Ramos (cell line): ENCODE data around the gene APBB3.
"Not testable (repeated sequence)": the region's sequence is repeated elsewhere in the genome, so short reads cannot be mapped to it uniquely, and the experiment has no call there.

Experiments
- in situ Hi-C: fragments of 300-500 bp; cut with MboI; formaldehyde crosslinking; loops from one replicate; pipeline ENCODE4 v1.14.3; 2022; ENCODE audit warnings: low sequenced_read_pairs; ENCODE audit not compliant: unreplicated experiment

APBB3 gene, protein sequence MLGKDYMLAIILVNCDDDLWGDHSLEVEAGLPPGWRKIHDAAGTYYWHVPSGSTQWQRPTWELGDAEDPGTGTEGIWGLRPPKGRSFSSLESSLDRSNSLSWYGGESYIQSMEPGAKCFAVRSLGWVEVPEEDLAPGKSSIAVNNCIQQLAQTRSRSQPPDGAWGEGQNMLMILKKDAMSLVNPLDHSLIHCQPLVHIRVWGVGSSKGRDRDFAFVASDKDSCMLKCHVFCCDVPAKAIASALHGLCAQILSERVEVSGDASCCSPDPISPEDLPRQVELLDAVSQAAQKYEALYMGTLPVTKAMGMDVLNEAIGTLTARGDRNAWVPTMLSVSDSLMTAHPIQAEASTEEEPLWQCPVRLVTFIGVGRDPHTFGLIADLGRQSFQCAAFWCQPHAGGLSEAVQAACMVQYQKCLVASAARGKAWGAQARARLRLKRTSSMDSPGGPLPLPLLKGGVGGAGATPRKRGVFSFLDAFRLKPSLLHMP

DNA sequence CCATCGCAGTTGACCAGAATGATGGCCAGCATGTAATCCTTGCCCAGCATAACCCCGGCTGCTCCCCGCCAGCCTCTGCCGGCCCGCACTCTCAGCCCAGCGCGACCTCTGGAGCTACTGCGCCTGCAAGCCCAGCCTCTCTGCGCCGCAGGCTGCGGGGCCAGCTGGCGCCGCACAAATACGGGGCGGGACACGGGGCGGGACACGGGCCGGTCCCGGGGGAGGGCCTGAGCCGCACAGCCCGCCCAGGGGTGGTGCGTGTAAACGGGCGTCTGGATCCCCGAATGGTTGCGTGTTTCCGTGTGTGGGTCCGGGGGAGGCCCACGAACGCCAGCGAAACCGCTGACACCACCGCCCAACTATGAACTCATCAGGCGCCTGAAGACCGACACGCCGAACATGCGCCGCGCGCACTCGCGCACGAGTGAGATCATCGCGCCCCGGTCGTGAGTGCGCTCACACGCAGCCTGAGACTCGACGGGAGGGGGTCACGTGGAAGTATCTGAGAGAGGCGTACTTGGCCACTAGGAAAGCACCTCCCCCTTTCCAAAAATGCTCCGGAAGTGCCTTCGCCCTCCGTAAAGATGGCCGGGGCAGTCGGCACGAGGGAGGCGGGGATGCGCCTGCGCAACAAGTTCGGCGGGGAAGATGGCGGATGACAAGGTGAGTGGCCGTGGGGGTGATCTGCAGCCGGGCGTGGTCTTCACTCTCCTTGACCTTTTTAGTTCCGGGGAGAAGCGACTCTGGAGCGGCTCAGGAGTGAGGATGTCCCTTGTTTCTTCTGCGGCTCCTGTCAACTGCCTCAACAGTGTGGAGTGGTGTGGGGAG lies at the start of gene APBB3, which contains the start of gene SLC35A4:
Gene APBB3 (minus strand): TSS at position 403 of the 828 bp plus-strand sequence. CDS start 353 bp downstream, at position 50.
Gene SLC35A4 (plus strand): TSS at position 633 of the 828 bp plus-strand sequence. CDS start 2,342 bp downstream, outside the sequence.
- in situ Hi-C loops = no loop called here

DNA sequence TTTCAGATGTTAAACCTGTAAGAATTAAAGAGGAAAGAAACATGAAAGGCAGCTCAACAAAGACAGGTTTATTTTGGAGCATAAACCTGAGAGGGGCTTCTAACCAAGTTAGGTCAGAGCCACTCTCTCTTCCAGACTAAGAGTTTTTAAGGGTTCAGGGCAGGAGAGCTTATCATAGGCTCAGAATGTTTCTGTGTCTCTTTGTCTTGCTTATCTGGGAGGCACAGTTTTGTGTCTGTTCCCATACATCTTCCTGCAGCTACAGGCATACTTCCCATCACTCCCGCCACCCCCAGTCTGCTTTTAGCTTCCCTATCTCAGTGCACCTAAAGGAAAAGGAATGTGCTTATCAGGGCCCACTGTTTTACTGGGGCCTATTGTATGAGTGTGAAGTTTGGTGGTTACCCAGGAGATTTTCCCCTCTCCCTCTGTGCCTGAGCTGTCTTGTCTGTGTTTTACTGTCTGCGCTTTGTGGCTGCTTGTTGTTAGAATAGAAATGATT lies 46.7 kb upstream of the APBB3 start:
- in situ Hi-C loops = no loop called here

DNA sequence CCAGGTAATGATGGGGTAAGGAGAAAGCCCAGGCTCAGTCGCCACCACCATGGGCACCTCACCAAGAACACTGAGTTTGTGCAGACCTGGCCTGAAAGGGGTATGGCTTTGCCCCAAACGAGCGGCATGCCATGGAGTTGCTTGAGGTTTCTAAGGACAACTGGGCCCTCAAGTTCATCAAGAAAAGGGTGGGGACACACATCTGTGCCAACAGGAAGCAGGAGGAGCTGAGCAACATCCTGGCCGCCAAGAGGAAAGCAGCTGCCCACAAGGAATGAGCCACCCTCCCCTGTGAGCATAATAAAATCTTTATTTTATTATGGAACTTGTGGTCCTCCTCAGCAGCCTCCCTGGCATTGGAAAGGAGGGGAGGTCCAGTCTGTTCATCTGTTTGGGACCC lies 44.7 kb upstream of the APBB3 start:
- in situ Hi-C loops = no loop called here

DNA sequence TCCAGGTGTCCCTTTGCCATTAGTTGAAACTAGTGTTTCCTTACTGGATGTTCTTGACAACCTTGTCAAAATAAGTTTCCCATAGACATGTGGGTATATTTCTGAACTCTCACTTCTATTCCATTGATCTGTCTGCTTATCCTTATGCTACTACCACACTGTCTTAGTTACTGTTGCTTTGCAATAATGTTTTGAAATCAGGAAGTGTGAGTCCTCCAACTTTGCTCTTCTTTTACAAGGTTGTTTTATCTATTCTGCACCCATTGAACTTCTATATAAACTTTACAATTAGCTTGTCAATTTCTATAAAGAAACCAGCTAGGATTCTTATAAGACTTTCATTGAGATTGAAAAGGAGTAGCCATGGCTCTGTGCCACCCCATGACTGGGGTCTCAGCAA lies 44.3 kb upstream of the APBB3 start:
- in situ Hi-C loops = no loop called here

DNA sequence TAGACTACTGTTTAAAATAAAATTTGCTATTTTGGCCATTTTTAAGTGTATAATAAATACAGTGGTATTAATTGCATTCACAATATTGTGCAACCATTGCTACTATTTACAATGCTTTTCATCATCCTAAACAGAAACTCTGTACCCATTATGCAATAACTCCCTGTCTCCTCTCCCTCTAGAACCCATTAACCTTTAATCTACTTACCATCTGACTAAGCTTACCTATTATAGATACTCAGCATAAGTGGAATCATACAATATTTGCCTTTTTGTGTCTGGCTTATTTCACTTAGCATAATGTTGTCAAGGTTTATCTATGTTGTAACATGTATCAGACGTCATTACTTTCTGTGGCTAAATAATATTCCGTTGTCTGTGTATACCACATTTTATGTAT lies 42.6 kb upstream of the APBB3 start:
- in situ Hi-C loops = no loop called here

DNA sequence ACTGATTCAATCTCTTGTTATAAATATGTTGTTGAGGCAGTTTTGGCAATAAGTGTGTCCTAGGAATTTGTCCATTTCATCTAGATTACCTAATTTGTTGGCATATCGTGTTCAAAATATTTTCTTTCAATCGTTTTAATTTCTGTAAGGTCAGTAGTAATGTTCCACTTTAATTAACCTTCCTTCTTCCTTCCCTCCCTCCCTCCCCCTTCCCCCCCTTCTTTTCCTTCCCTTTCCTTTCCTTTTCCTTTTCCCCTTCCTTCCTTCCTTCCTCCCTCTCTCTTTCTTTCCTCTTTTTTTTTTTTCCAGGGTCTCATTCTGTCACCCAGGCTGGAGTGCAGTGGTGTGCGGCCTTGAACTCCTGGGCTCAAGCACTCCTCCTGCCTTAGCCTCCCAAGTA lies 41.5 kb upstream of the APBB3 start:
- in situ Hi-C loops = no loop called here

DNA sequence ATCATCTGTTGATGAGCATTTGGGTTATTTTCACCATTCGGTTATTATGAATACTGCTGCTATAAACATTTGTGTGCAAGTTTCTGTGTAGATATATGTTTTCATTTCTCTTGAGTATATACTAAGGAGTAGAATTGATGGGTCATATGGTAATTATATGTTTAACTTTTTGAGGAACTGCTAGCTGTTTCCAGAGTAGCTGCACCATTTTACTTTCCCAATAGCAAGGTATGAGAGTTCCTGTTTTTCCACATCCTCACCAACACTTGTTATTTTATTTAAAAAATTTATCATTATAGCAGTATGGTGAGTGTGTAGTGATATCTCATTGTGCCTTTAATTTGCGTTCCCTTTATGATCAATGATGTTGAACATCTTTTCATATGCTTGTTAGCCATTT lies 39.3 kb upstream of the APBB3 start:
- in situ Hi-C loops = no loop called here

DNA sequence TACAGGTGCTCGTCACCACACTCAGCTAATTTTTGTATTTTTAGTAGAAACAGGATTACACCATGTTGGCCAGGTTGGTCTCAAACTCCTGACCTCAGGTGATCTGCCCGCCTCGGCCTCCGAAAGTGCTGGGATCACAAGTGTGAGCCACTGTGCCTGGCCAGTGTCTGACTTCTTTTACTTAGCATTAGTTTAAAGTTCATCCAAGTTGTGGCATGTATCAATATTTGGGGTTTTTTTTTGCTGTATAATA lies 39.0 kb upstream of the APBB3 start:
- in situ Hi-C loops = not testable (repeated sequence)

DNA sequence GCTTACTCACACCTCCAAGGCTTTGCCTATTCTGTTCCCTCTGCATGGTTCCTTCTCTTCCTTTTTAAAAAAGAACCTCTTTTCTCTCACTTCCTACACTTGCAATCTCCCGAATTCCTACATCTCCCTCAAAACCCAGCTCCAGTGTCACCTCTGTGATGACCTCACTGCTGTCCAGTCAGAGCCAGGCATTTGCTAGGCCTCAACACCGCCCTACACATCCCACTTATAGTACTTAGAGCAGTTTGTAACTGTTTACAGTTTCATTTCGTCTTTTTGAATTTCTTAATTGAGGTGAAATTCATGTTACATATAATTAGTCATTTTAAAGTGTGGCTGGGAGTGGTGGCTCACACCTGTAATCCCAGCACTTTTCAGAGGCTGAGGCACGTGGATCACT lies 37.7 kb upstream of the APBB3 start:
- in situ Hi-C loops = no loop called here

DNA sequence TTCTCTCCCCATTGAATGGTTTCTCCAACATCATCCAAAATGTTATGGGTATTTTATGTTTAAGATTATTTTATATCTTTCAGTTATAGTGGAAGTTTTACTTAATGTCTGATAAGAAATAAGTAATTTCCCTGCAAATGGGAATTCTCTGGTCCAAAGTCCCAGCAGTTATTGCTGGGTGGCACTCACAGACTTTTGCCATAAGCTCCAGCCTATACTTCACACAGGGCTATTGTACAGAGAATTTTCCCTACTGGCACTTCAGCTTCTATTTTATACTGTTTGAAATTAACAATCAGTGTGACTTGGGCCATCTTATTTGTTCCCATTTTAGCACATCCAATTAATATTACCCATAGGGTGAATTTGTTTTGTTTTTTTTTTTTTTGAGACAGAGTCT lies 35.7 kb upstream of the APBB3 start:
- in situ Hi-C loops = no loop called here

DNA sequence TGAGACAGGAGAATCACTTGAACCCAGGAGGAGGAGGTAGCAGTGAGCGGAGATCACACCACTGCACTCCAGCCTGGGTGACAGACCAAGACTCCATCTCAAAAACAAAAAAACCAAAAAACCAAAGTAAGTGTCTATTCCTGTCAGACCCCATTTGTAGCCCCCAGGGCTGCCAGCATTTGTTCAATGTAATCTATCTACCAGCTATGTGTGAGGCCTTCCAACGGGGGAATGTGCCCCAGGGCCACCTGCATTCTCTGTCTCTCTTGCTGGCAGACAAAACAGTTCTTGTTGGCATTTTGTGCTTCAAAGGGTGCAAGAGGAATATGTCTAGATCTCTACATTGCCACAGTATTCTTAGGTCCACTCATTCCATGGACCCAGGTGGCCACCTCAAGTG lies 34.4 kb upstream of the APBB3 start:
- in situ Hi-C loops = no loop called here

DNA sequence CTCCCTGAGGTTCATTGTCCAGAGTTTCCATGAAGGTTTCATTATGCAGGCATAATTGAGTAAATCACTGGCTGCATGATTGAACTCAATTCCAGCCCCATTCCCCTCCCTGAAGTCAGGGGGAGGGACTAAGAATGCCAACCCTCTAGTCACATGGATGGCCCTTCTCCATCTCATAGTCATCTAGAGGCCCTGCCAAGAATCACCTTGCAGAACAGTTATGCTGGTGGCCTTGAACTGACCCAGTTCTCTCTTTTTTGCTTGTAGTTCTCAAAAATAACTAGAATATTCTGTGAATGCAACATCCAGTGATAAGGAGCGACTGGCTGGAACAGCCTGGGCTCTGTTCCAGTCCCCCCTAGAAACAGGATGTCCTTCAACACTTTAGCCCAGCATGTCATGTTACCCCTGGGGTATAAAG lies 31.9 kb upstream of the APBB3 start:
- in situ Hi-C loops = no loop called here

DNA sequence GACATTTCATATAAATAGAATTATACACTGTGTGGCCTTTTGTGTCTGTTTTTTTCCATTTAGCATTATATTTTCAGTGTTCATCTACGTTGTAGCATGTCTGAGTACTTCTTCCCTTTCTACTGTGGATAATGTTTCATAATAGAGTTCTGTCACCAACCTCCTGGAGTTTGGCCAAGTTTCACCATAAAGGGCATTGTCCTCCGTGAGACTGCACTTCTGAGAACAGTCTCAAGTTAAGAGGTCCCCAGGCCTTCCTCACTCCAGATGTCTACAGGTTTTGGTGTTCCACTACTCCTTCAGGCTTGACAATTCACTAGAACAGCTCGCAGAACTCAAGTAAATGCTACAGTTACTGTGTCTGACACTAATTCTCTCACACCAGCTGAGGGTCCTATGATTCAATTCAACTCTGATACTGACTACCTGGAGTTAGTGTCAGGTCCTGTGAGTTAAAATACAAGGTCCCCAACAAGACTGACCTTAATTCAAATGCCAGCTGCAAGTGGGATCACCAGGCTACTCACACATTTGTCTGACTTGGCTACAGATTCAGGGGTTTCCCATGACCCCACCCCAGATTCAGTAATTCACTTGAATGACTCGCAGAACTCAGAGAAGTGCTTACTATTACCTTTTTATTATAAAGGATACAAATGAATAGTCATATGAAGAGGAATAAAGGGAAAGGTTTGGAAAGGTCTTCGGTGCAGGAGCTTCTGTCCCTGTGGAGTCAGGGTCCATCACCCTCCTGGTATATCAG lies 31.3 kb upstream of the APBB3 start:
- in situ Hi-C loops = no loop called here

DNA sequence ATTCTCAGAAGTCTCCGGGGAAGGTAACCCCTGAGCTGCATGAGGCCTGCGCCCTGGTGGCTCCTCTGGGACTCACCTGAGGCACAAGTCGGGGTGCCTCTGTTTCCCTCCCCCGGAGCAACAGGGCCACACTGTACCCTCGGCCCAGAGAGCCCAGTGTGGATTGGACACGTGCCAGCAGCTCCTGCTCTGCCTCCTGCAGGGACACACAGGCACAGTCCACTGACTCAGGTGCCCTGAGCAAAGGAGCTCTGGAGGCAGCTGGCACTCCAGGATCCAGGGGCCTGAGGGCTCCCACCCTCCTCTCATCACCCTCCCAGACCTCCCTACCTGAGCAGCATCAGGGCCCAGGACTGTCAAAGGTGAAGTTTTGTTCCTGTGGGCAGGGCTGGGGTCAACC lies 29.8 kb upstream of the APBB3 start:
- in situ Hi-C loops = no loop called here

DNA sequence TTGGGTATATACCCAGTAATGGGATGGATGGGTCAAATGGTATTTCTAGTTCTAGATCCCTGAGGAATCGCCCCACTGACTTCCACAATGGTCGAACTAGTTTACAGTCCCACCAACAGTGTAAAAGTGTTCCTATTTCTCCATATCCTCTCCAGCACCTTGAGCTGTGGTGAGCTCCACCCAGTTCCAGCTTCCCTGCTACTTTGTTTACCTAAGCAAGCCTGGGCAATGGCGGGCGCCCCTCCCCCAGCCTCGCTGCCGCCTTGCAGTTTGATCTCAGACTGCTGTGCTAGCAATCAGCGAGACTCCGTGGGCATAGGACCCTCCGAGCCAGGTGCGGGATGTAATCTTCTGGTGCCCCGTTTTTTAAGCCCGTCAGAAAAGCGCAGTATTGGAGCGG lies 28.7 kb upstream of the APBB3 start:
- in situ Hi-C loops = not testable (repeated sequence)

DNA sequence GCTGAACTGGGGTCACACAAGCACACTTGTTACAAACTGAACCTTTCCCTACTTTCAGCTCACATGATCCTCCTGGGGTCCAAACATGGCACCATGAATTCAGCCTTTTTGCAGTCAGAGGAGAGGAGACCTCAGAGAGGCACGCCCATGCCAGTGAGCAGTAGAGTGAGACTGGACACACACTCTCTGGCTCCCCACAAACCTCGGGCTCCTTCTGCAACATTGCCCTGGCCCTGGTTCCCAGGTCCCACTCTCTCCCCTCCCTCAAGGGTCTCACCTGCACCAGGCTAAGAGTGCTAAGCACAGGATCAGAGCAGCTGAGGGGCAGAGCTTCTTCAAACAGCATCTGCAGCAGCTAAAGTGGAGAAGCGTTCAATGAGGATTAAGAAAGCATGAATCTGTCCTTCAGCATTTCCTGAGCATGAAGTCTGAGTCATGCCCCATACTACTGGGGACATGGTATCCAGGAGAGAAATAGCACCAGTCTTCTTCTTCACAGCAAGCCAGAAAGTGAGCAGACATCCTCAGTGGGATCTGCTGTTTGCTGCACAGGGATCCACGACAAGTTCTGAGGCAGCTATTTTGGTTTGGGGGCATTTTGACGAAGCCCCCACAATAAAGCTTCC lies 27.5 kb upstream of the APBB3 start:
- in situ Hi-C loops = no loop called here

DNA sequence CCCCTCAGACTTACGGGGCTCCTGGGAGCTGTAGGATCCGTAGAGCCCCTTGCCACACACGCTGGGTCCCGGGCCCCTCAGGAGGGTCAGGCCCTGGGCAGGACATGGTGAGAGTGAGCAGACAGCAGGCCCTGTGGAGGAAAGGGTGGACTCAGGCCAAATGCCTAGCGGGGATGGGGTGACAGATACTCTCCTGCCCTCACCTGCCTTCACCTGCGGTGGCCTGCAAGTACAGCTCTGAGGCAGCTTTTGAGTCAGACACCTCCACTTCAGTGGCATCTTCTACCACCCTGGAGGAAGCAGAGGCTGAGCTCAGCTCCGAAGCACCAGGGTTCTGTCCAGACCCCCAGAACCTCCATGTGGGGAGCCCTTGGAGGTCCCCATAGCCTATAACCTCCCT lies 26.5 kb upstream of the APBB3 start:
- in situ Hi-C loops = no loop called here

DNA sequence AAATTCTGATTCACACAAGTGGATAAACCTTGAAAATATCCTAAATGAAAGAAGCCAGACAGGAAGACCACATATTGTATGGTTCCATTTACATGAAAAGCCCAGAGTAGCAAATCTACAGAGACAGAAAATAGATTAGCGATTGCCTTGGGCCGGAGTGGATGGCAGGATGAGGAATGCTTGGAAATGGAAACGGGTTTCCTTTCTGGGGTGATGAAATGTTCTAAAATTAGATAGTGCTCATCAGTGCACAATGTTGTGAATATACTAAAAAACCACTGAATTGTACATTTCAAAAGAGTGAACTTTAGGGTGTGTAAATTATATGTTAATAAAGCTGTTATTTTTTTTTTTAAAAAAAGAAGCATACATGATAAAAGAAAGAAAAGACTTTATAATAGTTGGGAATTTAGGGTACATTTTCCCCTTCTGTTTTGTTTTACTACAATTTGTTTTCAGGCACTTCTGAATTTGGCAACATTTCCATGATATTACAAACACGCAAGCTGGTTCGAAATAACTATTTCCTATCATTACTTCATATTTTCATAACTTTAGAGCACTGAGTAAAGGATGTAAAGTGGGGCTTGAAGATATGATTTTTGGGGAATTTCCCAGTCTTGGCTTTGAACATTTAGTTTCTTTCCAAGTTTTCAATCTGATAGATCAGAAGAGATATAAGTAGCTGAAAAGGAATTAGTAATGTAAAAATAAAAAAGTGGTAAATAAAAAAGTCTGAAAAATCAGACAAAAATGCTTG lies 24.1 kb upstream of the APBB3 start:
- in situ Hi-C loops = no loop called here

DNA sequence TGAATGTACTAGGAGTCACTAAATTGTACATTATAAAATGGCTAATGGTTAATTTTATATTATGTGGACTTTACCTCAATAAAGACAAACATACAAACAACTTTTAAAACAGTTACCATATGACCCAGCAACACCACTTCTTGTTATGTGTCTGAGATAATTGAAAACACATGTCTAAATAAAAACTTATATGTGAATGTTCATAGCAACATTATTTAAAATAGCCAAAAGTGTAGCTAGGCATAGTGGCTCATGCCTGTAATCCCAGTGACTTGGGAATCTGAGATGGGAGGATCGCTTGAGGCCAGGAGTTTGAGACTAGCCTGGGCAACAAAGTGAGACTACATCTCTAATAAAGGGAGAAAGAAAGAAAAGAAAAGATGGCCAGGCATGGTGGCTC lies 23.1 kb upstream of the APBB3 start:
- in situ Hi-C loops = no loop called here
